Measurements from ENCODE around the gene KCTD1. TPM values are rescaled to one million over a fixed set of nuclear protein-coding genes. Genes with fewer than 3 reads are reported as not detected.
"Not testable (repeated sequence)": the region's sequence is repeated elsewhere in the genome, so short reads cannot be mapped to it uniquely, and the experiment has no call there.

Gene KCTD1
- total RNA-seq, 2 donors from 2014 or later = 35.1 to 44.4 TPM

- no peak for DNase-seq (ENCODE audit: low spot score)
- H3K9me3 ChIP-seq = no peaks in the 10 kb centered on the region
- H3K27me3 ChIP-seq = no peaks in the 10 kb centered on the region
These were observed 109.4 kb downstream of the KCTD1 start for GRCh38 chr18:26438980-26439379.

GRCh38 chr18:26437634-26438033, 110.7 kb downstream of the KCTD1 start:
- not testable (repeated sequence) for H3K27me3 ChIP-seq; H3K4me3 ChIP-seq; DNase-seq (ENCODE audit: low spot score); H3K9me3 ChIP-seq; H3K36me3 ChIP-seq
- Histone ChIP-seq H3K4me1 (peaks cover 0 to 34% of the 10 kb centered on the region in 2 donors), H3K27ac (peak overlapping the region in 1 of 2 donors; percentile 61)

More at GRCh38 chr18:26438980-26439379, 109.4 kb downstream of the KCTD1 start:
- Histone ChIP-seq H3K27ac (no peak overlapping the region), H3K4me3 (no peak overlapping the region), H3K36me3 (no peaks in the 10 kb centered on the region), H3K4me1 (peaks cover 0 to 34% of the 10 kb centered on the region in 2 donors)
- TF ChIP-seq CTCF (IDR thresholded peaks at IDR 0.05) = no peak

GRCh38 chr18:26436176-26437051, 111.9 kb downstream of the KCTD1 start:
- H3K9me3 ChIP-seq = no peaks in the 10 kb centered on the region
- TF ChIP-seq CTCF (IDR thresholded peaks at IDR 0.05) = no peak
- peak overlapping the region; percentile 39 to 61 for H3K27ac ChIP-seq
- H3K4me1 ChIP-seq = peaks cover 0 to 24% of the 10 kb centered on the region in 2 donors
- DNase-seq (ENCODE audit: low spot score) = no peak
- H3K36me3 ChIP-seq = no peaks in the 10 kb centered on the region
- H3K4me3 ChIP-seq = no peak overlapping the region
- H3K27me3 ChIP-seq = no peaks in the 10 kb centered on the region

GRCh38 chr18:26435415-26436095, 112.8 kb downstream of the KCTD1 start:
- H3K4me1 ChIP-seq = peaks cover 0 to 23% of the 10 kb centered on the region in 2 donors

GRCh38 chr18:26434887-26435286, 113.5 kb downstream of the KCTD1 start:
- Histone ChIP-seq H3K27ac (peak overlapping the region in 1 of 2 donors; percentile 61), H3K27me3 (no peaks in the 10 kb centered on the region), H3K4me3 (no peak overlapping the region), H3K9me3 (no peaks in the 10 kb centered on the region), H3K36me3 (no peaks in the 10 kb centered on the region), H3K4me1 (peaks cover 0 to 23% of the 10 kb centered on the region in 2 donors)
- DNase-seq (ENCODE audit: low spot score) = no peak
- no peak for TF ChIP-seq CTCF (IDR thresholded peaks at IDR 0.05)

More at GRCh38 chr18:26435415-26436095, 112.8 kb downstream of the KCTD1 start:
- no peak for TF ChIP-seq CTCF (IDR thresholded peaks at IDR 0.05)
- Histone ChIP-seq H3K27me3 (no peaks in the 10 kb centered on the region), H3K27ac (peak overlapping the region in 1 of 2 donors; percentile 61), H3K4me3 (no peak overlapping the region), H3K36me3 (no peaks in the 10 kb centered on the region), H3K9me3 (no peaks in the 10 kb centered on the region)
- DNase-seq (ENCODE audit: low spot score) = no peak

All from right atrium auricular region (tissue), 2 donors.